ENCODE data around the gene DRG2.

The DRG2 gene

DNA sequence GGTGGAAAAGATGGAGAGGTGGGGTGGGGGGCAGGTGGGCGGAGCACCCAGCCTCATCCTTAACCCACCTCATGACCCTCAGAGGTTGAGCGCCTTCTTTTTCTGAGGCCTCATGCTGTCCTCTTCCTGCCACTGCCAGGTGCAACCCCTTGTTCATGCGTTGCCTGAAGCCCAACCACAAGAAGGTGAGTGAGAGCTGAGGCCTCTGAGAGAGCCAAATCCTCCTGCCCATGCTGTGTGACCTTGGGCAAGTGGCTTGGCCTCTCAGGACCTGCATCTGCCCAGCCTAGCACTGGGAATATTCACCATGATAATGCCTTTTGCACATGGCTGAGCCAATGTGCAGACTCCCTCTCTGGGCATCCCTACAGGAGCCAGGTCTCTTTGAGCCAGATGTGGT is 52.9 kb downstream of the DRG2 start:
- no peak overlapping the region for H3K4me3 ChIP-seq (ENCODE audit: low read depth, low read length)
- H3K36me3 ChIP-seq (ENCODE audit: control insufficient read depth in 2 of 2, insufficient read depth in 1 of 2, low read length in 2 of 2), result no peaks in the 10 kb centered on the region
- H3K27ac ChIP-seq (ENCODE audit: extremely low read depth, low read depth, low read length), result no peak overlapping the region
- ChIA-PET CTCF (interaction anchor here (0.6 to 2.9 kb wide), 17 partner anchors 9 to 416 kb away, joined by 3 to 32 read pairs (median 5); partner anchors contain the start of gene MIEF2), POLR2A (no interaction called here)
- TF ChIP-seq ZNF768 (tag by site-specific recombination; IDR thresholded peaks at IDR 0.05) (peak; percentile 40; the same call in 1 of the 2 replicates), ZNF473 (tag by site-specific recombination; IDR thresholded peaks at IDR 0.05) (no peak), ZNF341 (tag by site-specific recombination; IDR thresholded peaks at IDR 0.05; ENCODE audit: low read depth) (no peak), ZNF16 (tag by site-specific recombination; IDR thresholded peaks at IDR 0.05; ENCODE audit: low read depth) (no peak), ZNF423 (tag by site-specific recombination; IDR thresholded peaks at IDR 0.05) (no peak)
- TF ChIP-seq, protein P1, sequence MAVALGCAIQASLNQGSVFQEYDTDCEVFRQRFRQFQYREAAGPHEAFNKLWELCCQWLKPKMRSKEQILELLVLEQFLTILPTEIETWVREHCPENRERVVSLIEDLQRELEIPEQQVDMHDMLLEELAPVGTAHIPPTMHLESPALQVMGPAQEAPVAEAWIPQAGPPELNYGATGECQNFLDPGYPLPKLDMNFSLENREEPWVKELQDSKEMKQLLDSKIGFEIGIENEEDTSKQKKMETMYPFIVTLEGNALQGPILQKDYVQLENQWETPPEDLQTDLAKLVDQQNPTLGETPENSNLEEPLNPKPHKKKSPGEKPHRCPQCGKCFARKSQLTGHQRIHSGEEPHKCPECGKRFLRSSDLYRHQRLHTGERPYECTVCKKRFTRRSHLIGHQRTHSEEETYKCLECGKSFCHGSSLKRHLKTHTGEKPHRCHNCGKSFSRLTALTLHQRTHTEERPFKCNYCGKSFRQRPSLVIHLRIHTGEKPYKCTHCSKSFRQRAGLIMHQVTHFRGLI (tag by site-specific recombination; IDR thresholded peaks at IDR 0.05), result peak; percentile 53; the same call in 1 of the 2 replicates
- no peaks in the 10 kb centered on the region for H3K4me1 ChIP-seq (ENCODE audit: control insufficient read depth, insufficient read depth, low read length)
- no peaks in the 10 kb centered on the region for H3K9me3 ChIP-seq (ENCODE audit: control insufficient read depth, insufficient read depth, low read depth, low read length)

DNA sequence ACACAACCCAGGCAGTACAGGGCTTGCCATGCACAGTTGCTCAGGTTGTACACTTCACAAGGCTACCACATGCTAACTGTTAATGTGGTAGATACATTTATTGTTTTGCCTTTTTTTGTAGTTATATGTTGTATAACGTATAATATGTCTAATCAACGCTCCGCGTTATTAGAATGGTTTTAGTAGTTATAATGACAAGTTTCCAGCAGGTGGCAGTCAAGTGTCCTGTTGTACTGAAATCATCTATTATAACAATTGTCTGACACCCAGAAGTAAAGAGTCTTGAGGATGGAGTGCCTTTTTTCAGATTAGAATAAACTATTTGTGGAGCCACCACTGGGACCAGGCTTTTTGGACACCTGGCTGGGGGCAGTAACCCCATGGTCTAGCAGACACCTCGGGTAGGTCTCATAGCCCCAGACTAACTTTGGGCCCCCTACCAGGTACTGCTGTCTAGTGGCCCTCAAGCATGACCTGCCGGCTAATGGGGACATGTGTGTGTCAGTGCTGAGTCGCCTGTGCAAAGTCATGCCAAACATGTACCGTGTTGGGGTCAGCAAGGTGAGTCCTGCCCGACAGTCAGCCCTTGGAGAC is 53.6 kb downstream of the DRG2 start:
- ChIA-PET CTCF (interaction anchor here (0.6 to 2.9 kb wide), 29 partner anchors 9 to 416 kb away, joined by 3 to 32 read pairs (median 4); partner anchors contain the start of genes ALKBH5 and MIEF2), POLR2A (no interaction called here)
- TF ChIP-seq KLF7 (tag by site-specific recombination; IDR thresholded peaks at IDR 0.05; ENCODE audit: borderline replicate concordance), result no peak
- no peak for TF ChIP-seq ZNF416 (tag by site-specific recombination; IDR thresholded peaks at IDR 0.05)
- no peak for TF ChIP-seq SP7 (tag by site-specific recombination; IDR thresholded peaks at IDR 0.05)
- TF ChIP-seq ZNF221 (tag by site-specific recombination; IDR thresholded peaks at IDR 0.05; ENCODE audit: borderline replicate concordance), result no peak
- no peak for TF ChIP-seq ZNF830 (tag by site-specific recombination; IDR thresholded peaks at IDR 0.05; ENCODE audit: low read depth)
- TF ChIP-seq MZF1 (tag by site-specific recombination; IDR thresholded peaks at IDR 0.05; ENCODE audit: borderline replicate concordance), result no peak
- TF ChIP-seq, protein P2, sequence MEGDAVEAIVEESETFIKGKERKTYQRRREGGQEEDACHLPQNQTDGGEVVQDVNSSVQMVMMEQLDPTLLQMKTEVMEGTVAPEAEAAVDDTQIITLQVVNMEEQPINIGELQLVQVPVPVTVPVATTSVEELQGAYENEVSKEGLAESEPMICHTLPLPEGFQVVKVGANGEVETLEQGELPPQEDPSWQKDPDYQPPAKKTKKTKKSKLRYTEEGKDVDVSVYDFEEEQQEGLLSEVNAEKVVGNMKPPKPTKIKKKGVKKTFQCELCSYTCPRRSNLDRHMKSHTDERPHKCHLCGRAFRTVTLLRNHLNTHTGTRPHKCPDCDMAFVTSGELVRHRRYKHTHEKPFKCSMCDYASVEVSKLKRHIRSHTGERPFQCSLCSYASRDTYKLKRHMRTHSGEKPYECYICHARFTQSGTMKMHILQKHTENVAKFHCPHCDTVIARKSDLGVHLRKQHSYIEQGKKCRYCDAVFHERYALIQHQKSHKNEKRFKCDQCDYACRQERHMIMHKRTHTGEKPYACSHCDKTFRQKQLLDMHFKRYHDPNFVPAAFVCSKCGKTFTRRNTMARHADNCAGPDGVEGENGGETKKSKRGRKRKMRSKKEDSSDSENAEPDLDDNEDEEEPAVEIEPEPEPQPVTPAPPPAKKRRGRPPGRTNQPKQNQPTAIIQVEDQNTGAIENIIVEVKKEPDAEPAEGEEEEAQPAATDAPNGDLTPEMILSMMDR (tag by site-specific recombination; IDR thresholded peaks at IDR 0.05), result peak; percentile 31; the same call in 1 of the 2 replicates
- TF ChIP-seq KLF16 (tag by site-specific recombination; IDR thresholded peaks at IDR 0.05), result no peak
- TF ChIP-seq ZNF654 (tag by site-specific recombination; IDR thresholded peaks at IDR 0.05; ENCODE audit: low read depth), result peak; percentile 75
- no peak for TF ChIP-seq ZNF837 (tag by site-specific recombination; IDR thresholded peaks at IDR 0.05)
- TF ChIP-seq ZFP37 (tag by site-specific recombination; IDR thresholded peaks at IDR 0.05), result no peak
- TF ChIP-seq, protein P3, sequence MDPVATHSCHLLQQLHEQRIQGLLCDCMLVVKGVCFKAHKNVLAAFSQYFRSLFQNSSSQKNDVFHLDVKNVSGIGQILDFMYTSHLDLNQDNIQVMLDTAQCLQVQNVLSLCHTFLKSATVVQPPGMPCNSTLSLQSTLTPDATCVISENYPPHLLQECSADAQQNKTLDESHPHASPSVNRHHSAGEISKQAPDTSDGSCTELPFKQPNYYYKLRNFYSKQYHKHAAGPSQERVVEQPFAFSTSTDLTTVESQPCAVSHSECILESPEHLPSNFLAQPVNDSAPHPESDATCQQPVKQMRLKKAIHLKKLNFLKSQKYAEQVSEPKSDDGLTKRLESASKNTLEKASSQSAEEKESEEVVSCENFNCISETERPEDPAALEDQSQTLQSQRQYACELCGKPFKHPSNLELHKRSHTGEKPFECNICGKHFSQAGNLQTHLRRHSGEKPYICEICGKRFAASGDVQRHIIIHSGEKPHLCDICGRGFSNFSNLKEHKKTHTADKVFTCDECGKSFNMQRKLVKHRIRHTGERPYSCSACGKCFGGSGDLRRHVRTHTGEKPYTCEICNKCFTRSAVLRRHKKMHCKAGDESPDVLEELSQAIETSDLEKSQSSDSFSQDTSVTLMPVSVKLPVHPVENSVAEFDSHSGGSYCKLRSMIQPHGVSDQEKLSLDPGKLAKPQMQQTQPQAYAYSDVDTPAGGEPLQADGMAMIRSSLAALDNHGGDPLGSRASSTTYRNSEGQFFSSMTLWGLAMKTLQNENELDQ (tag by site-specific recombination; IDR thresholded peaks at IDR 0.05; ENCODE audit: low read depth), result no peak
- no peaks in the 10 kb centered on the region for H3K4me1 ChIP-seq (ENCODE audit: control insufficient read depth, insufficient read depth, low read length)
- H3K27ac ChIP-seq (ENCODE audit: extremely low read depth, low read depth, low read length), result no peak overlapping the region
- H3K4me3 ChIP-seq (ENCODE audit: low read depth, low read length), result no peak overlapping the region
- no peaks in the 10 kb centered on the region for H3K36me3 ChIP-seq (ENCODE audit: control insufficient read depth in 2 of 2, insufficient read depth in 1 of 2, low read length in 2 of 2)
- no peaks in the 10 kb centered on the region for H3K9me3 ChIP-seq (ENCODE audit: control insufficient read depth, insufficient read depth, low read depth, low read length)

All from HEK293 (cell line).